ENCODE results near the gene SLC16A4.
"Not testable (repeated sequence)": the region's sequence is repeated elsewhere in the genome, so short reads cannot be mapped to it uniquely, and the experiment has no call there.

SLC16A4 gene

GRCh38 chr1:110390692-110391245 lies at the start of gene SLC16A4:
SLC16A4 (minus strand) TSS chr1:110391026; CDS start chr1:110389323, 1,703 bp downstream.
- DNase-seq: peak; percentile 32 to 55

- not testable (repeated sequence) for DNase-seq
Measured at GRCh38 chr1:110439873-110440272, 49.0 kb upstream of the SLC16A4 start.

DNA sequence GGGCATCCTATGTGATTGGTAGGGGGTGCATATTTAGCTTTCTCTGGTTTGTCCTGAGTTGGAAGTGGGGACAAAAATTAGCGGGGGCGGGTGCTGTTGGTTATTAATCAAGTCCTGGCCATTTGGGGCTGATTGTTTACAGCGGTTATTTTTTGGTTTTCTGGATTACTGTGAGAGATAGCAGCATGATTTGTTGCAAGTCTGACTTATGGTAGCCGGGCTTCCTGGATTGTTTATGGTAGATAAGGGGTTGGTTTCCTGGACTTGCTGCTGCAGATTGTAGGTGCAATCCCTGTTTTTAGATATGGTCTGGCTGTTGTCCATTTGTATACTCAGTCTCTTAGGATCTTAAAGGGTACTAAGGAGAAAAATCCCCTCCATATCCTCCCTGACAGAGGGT lies 48.1 kb upstream of the SLC16A4 start:
- DNase-seq: no peak

GRCh38 chr1:110437645-110438299 lies 46.9 kb upstream of the SLC16A4 start:
- DNase-seq: not testable (repeated sequence)

- DNase-seq: no peak
Measured at GRCh38 chr1:110436635-110437034, 45.8 kb upstream of the SLC16A4 start.

DNA sequence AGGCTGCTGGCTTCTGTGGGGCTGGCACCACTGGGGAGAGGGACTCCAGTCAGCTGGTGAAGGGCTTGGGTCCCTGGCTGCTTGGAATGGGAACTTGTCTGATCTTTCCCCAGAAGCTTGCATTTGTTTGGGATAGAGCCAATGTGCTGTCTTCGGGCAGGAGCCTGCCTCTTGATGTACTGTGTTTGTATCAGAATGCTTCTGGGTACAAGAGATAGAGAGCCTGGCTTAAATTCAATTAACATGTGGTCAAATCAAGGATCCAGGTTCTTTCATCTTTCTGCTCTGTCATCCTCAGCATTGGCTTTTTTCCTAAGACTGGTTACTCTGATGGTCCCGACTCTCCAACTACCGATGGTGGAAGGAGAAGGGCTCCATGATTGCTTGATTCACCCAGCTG lies 44.1 kb upstream of the SLC16A4 start:
- DNase-seq: no peak

DNA sequence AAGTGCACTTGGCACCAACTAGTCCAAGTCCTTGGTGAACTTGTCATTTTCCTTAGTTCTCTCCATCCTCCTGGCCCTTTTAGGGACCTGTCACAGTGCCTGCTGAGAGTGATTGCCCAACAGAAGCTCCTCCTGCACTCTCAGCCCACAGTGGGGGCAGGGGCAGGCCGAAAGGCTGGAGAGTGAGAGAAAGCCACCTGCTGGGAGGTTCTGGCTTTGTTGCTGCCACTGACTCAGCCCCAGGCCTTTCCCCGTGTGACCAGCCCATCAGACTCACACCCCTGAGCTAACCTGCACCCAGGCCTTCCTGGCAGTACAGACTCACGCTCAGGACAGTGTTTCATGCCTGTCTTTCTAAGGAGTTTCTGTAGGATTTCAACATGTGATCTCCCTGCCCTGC lies 43.0 kb upstream of the SLC16A4 start:
- DNase-seq: no peak

DNA sequence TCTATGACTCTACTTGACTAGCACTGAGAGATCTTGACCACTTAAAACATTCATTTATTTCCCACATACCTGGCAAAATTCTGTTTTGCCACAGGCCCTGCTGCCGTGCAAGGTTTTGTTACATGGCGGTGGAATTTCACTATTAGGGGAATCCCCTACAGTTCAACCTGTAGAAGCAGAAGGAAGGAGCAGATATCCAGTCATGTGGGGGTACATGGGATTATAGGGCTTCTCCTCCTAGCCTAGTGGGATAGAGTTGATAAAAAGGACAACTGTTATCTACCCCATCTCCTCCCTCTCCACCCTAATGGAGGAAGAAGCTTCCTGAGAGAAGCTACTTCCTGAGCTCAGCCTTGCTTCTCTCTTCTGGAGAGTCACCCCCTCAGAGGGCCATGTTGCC lies 42.4 kb upstream of the SLC16A4 start:
- no peak for DNase-seq

DNA sequence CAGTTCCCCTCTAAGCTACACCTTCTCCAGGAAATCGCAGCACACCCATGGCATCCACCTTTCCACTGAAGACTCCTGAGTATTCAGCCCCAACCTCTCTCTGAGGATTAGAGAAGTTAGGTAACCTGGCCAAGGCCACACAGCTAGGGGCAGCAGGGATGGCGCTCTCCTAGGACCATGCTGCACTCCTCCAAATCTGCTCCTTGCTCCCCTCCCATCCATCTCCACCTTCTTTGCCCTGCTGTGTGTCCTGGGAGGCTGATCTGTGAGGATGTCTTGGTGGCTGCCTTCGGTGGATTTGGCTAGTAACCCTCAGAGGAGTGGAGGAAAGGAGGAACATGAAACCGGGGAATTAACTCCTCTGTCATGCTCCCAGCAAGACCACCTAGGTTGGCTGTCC lies 40.1 kb upstream of the SLC16A4 start:
- no peak for DNase-seq

DNA sequence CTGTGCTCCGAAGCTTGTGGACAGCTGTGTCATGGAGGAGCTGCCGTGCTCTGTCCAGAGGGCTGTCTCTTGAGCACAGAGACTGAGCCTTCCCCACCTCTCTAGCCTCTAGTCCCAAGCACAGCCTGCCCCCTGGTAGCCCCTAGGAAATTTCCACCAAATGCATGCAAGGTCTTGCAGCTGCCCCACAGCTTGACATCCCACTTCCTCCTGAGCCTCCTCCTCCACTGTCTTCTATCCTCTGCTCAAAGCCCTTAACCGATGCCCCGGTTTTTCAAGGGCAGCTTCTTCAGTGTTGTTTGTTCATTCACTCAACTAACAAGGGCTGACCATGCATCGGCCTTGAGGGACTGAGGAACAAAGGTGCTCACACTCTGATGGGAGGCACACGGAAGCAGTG lies 39.5 kb upstream of the SLC16A4 start:
- DNase-seq: no peak

DNA sequence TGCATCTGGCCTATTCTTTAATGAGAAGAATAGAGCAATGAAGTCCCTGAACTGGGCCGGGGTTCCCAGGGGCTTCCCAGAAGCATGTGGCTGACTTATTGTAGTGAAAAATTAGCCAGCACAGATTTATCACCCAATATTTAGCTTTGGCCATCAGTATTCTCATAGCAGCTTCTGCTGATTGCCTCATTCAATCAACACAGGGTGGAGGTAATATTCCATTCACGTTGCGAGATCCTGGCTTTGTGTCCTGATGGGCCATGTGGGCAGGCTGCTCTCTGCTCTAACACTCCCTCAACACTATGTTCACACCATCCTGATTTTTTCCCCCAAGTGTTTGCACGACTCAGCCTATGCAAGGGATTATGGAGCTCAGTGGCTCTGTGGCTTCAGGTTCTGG lies 38.1 kb upstream of the SLC16A4 start:
- DNase-seq: no peak

- no peak for DNase-seq
Measured at GRCh38 chr1:110426854-110427253, 36.0 kb upstream of the SLC16A4 start.

GRCh38 chr1:110425612-110426152 lies 34.9 kb upstream of the SLC16A4 start:
- DNase-seq: peak; percentile 13 to 44

DNA sequence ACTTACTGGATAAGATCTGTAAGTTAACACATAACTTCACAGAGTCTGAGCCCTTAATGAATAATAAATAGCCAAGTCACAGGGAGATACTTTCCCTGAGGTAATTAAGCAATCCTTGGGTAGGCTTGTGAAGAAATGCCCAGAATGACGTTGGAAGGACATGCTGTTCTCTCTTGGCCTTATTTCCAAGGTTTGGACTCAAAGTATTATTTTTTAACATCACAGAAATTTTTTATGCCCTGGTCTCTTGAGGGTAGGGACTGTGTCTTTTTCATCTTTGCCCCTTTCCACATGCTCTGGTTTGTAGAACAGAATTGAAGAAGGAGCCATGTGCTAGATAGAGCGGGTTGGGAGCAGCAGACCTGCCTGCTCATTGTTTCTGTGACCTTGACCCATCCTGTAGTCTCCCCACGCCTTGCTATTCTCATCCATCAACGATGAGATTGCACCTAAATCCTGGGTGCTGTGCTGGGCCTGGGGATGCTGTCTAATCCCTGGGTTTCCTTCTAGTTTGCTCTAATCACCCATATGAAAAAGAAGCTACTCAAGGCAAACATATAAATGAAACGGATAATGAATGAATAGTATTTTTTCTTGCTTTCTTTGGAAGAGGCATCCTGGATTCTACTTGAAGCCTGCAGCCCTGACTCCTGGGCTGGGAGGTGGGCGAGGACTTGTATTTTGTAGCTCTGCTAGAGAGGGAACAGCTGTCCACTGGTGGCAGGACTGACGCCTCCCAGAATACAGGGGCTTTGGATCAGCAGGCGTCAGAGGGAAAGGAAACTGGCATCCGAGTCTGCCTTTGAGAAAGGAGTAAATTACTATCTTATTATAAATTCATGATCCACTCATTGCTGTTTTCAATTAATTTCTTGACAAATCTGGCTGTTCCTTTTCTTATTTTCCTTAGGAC lies 34.1 kb upstream of the SLC16A4 start:
- DNase-seq: no peak

GRCh38 chr1:110420874-110421793 lies 30.3 kb upstream of the SLC16A4 start:
- no peak for DNase-seq

DNA sequence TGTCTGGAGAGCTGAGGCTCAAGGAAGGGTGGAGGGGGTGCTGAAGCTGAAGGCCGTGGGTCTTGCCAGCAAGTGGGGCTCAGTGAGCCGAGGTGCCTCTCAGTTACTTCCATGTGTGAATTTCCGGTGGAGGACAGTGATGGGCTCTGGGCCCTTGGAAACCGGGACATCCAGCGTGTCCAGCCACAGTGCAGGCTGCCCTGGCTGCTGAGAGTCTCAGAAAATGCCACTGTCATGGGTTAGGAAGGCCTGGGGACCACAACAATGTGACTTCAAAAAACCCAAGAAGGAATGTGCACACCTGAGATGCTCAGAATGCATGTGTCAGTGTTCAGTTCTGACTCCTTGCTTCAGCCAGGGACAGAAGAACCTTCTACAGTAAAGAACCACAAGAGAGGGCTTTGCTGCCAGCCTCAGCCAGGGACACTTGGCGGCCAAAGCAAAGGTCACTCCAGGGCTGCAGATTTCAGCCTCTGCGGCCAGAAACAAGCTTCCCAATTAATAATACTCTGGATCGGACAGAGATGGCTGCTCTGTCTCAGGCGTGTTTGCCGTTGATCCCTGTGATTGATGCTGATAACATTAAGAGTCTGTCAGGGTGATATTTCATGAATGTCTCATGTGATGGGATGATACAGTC lies 29.3 kb upstream of the SLC16A4 start:
- no peak for DNase-seq

DNA sequence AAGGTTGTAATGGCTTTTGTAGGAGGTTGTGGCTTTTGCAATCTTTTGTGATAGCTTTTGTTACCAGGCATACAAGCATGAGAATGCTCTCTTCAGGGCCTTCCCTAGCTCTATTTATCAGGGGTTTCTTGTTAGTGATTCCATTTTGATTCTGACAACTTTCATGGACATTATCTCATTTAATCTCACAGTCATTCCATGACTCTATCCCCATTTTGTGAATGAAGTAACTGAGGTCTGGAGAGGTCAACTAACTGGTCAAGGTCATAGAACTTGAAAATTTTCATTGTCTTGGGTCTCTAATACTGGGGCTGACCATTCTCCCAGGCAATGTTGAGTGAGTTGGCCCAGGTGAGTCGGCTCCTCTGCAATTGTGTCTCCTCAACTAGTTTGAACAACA lies 27.9 kb upstream of the SLC16A4 start:
- no peak for DNase-seq

GRCh38 chr1:110413045-110413444 lies 22.2 kb upstream of the SLC16A4 start:
- DNase-seq: not testable (repeated sequence)

DNA sequence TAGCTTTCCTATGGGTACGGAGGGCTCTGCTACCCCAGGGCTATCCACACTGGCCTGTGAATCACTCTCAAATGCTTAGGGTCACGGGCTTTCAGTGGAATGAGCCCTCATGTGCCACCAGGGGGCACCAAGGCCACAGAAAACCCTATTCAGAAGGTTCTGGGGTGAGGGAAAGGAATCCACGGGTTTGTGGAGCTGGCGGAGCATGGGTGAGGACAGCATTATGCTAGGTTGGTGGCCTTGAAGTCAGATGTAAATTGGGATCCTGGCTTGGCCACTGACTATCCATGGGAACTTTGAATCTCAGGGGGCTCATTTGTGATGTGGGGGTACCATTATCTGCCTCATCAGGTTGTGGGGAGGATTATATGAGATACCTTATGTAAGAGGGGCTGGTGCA lies 21.8 kb upstream of the SLC16A4 start:
- peak in 1 of 2 experiments; percentile 62 for DNase-seq

- DNase-seq: no peak
Measured at GRCh38 chr1:110411173-110411735, 20.4 kb upstream of the SLC16A4 start.

- DNase-seq: no peak
Measured at GRCh38 chr1:110409316-110409715, 18.5 kb upstream of the SLC16A4 start.

GRCh38 chr1:110408488-110408887 lies 17.7 kb upstream of the SLC16A4 start:
- no peak for DNase-seq
